Activated CD8-positive, alpha-beta memory T cell treated with anti-CD3 and anti-CD28 coated beads for 48 hours (primary cell): Measurements from ENCODE around the gene CLEC4C.

Experiments
- DNase-seq, 3 experiments: peaks; one replicate each; pipeline ENCODE4 v3.0.0-alpha.2; 2020; ENCODE audit warnings: low read depth in 2 of 3, low spot score in 2 of 3

Gene CLEC4C

GRCh38 chr12:7729746-7730145 lies 17.4 kb downstream of the CLEC4C start:
- DNase-seq = no peak

GRCh38 chr12:7723926-7724325 lies 23.2 kb downstream of the CLEC4C start:
- no peak for DNase-seq

GRCh38 chr12:7719946-7720730 lies 27.0 kb downstream of the CLEC4C start:
- DNase-seq = no peak

- DNase-seq = no peak
Observed at GRCh38 chr12:7716381-7716780, 30.8 kb downstream of the CLEC4C start.

GRCh38 chr12:7712841-7713442 lies 34.2 kb downstream of the CLEC4C start:
- DNase-seq = no peak

- DNase-seq = no peak
Observed at GRCh38 chr12:7711133-7711532, 36.0 kb downstream of the CLEC4C start, which contains the start of gene DPPA3. Gene DPPA3 (plus strand): TSS chr12:7711433. CDS start chr12:7711571, 138 bp downstream.

GRCh38 chr12:7709969-7710675 lies 37.1 kb downstream of the CLEC4C start:
- DNase-seq = no peak

GRCh38 chr12:7705846-7706245 lies 41.3 kb downstream of the CLEC4C start:
- DNase-seq = no peak

GRCh38 chr12:7695566-7696197 lies 51.5 kb downstream of the CLEC4C start, which contains the start of gene GDF3:
Gene GDF3 (minus strand): TSS chr12:7695775. CDS start chr12:7695728, 47 bp downstream.
- DNase-seq = no peak

GRCh38 chr12:7695237-7695560 lies 52.0 kb downstream of the CLEC4C start:
- no peak for DNase-seq

GRCh38 chr12:7694556-7695236 lies 52.5 kb downstream of the CLEC4C start:
- DNase-seq = no peak

GRCh38 chr12:7693793-7694192 lies 53.4 kb downstream of the CLEC4C start:
- DNase-seq = no peak

- no peak for DNase-seq
Observed at GRCh38 chr12:7681535-7681934, 65.6 kb downstream of the CLEC4C start.
